AG08395 (cell line): ENCODE measurements around the gene E2F7.

ENCODE experiments used
- DNase-seq: peaks from one replicate; pipeline ENCODE4 v3.0.0; 2012; ENCODE audit warnings: mixed read lengths, low spot score

E2F7 gene

GRCh38 chr12:77062846-77063461 lies 2.4 kb downstream of the E2F7 start:
- no peak for DNase-seq

GRCh38 chr12:77062396-77062795 lies 3.0 kb downstream of the E2F7 start:
- no peak for DNase-seq

- DNase-seq, result no peak
These were observed 4.5 kb downstream of the E2F7 start for GRCh38 chr12:77060883-77061240.

GRCh38 chr12:77060136-77060882 lies 5.1 kb downstream of the E2F7 start:
- DNase-seq, result no peak

- DNase-seq, result no peak
These were observed 6.6 kb downstream of the E2F7 start for GRCh38 chr12:77058740-77059139.

GRCh38 chr12:77054851-77055250 lies 10.5 kb downstream of the E2F7 start:
- no peak for DNase-seq

- DNase-seq, result no peak
These were observed 12.1 kb downstream of the E2F7 start for GRCh38 chr12:77053259-77053658.

- peak; percentile 53 for DNase-seq
These were observed 15.5 kb downstream of the E2F7 start for GRCh38 chr12:77049767-77050353.

GRCh38 chr12:77047341-77048109 lies 17.8 kb downstream of the E2F7 start:
- peak; percentile 38 for DNase-seq

- DNase-seq, result no peak
These were observed 18.9 kb downstream of the E2F7 start for GRCh38 chr12:77046468-77046867.

- no peak for DNase-seq
These were observed 20.2 kb downstream of the E2F7 start for GRCh38 chr12:77045183-77045582.

GRCh38 chr12:77044721-77045120 lies 20.6 kb downstream of the E2F7 start:
- no peak for DNase-seq

GRCh38 chr12:77042833-77043232 lies 22.5 kb downstream of the E2F7 start:
- DNase-seq, result no peak

- DNase-seq, result no peak
These were observed 25.1 kb downstream of the E2F7 start for GRCh38 chr12:77040231-77040630.

- no peak for DNase-seq
These were observed 30.1 kb downstream of the E2F7 start for GRCh38 chr12:77035226-77035625.

GRCh38 chr12:77033658-77034536 lies 31.5 kb downstream of the E2F7 start:
- no peak for DNase-seq

GRCh38 chr12:77032406-77032805 lies 33.0 kb downstream of the E2F7 start:
- DNase-seq, result peak; percentile 34

GRCh38 chr12:77031745-77032144 lies 33.6 kb downstream of the E2F7 start:
- peak; percentile 21 for DNase-seq

- no peak for DNase-seq
These were observed 39.5 kb downstream of the E2F7 start for GRCh38 chr12:77025782-77026314.

- no peak for DNase-seq
These were observed 41.9 kb downstream of the E2F7 start for GRCh38 chr12:77023501-77023900.

GRCh38 chr12:77019920-77020319 lies 45.4 kb downstream of the E2F7 start:
- DNase-seq, result no peak
